Measurements from ENCODE around the gene FCF1. TPM values are rescaled to one million over a fixed set of nuclear protein-coding genes. Genes with fewer than 3 reads are reported as not detected.
"Not testable (repeated sequence)": the region's sequence is repeated elsewhere in the genome, so short reads cannot be mapped to it uniquely, and the experiment has no call there.

FCF1 gene
- total and polyA plus RNA-seq, 7 donors, result 11.0 to 57.4 (median 30.3) TPM

GRCh38 chr14:74739293-74740030 is 26.5 kb downstream of the FCF1 start:
- Histone ChIP-seq H3K36me3 (ENCODE audit: insufficient read depth in 1 of 2, low read depth in 1 of 2) (peaks cover 0 to 48% of the 10 kb centered on the region in 2 donors), H3K4me1 (no peaks in the 10 kb centered on the region), H3K4me3 (no peak overlapping the region), H3K27ac (no peak overlapping the region), H3K9me3 (no peaks in the 10 kb centered on the region), H3K27me3 (ENCODE audit: insufficient read depth in 3 of 3, low read length in 2 of 3) (no peaks in the 10 kb centered on the region)
- DNase-seq (no peak), ATAC-seq (no peak)
- intact Hi-C loops (cut with DNase I), result no loop called here
- 93 to 97% (median 95%) methylated on average over 8 of the region's 8 CpGs for WGBS, 3 donors
- TF ChIP-seq CTCF (IDR thresholded peaks at IDR 0.05), result no peak

GRCh38 chr14:74747237-74747636 is 34.3 kb downstream of the FCF1 start:
- no peaks in the 10 kb centered on the region for H3K9me3 ChIP-seq
- no peaks in the 10 kb centered on the region for H3K27me3 ChIP-seq (ENCODE audit: insufficient read depth in 3 of 3, low read length in 2 of 3)
- H3K36me3 ChIP-seq (ENCODE audit: insufficient read depth in 1 of 2, low read depth in 1 of 2), result no peaks in the 10 kb centered on the region
- DNase-seq, result no peak
- 83 to 87% (median 86%) methylated on average over 2 of the region's 2 CpGs for WGBS, 3 donors
- no peak overlapping the region for H3K27ac ChIP-seq
- no peak for TF ChIP-seq CTCF (IDR thresholded peaks at IDR 0.05)
- no peak for ATAC-seq
- no peaks in the 10 kb centered on the region for H3K4me1 ChIP-seq
- intact Hi-C loops (cut with DNase I), result no loop called here
- no peak overlapping the region for H3K4me3 ChIP-seq

GRCh38 chr14:74754157-74754556 is 41.2 kb downstream of the FCF1 start:
- ATAC-seq, result no peak
- no peak for TF ChIP-seq CTCF (IDR thresholded peaks at IDR 0.05)
- Histone ChIP-seq H3K9me3 (no peaks in the 10 kb centered on the region), H3K27me3 (ENCODE audit: insufficient read depth in 3 of 3, low read length in 2 of 3) (no peaks in the 10 kb centered on the region), H3K36me3 (ENCODE audit: insufficient read depth in 1 of 2, low read depth in 1 of 2) (no peaks in the 10 kb centered on the region), H3K4me3 (no peak overlapping the region), H3K4me1 (no peaks in the 10 kb centered on the region), H3K27ac (no peak overlapping the region)
- 74 to 80% (median 74%) methylated on average over 2 of the region's 2 CpGs for WGBS, 3 donors
- DNase-seq, result no peak
- intact Hi-C loops (cut with DNase I), result no loop called here

GRCh38 chr14:74754899-74755298 is 42.0 kb downstream of the FCF1 start:
- Histone ChIP-seq H3K36me3 (ENCODE audit: insufficient read depth in 1 of 2, low read depth in 1 of 2) (no peaks in the 10 kb centered on the region), H3K27me3 (ENCODE audit: insufficient read depth in 3 of 3, low read length in 2 of 3) (no peaks in the 10 kb centered on the region), H3K27ac (no peak overlapping the region), H3K4me3 (no peak overlapping the region), H3K9me3 (no peaks in the 10 kb centered on the region), H3K4me1 (no peaks in the 10 kb centered on the region)
- no peak for TF ChIP-seq CTCF (IDR thresholded peaks at IDR 0.05)
- DNase-seq (no peak), ATAC-seq (no peak)
- intact Hi-C loops (cut with DNase I), result no loop called here
- 87 to 92% (median 88%) methylated on average over 7 of the region's 7 CpGs for WGBS, 3 donors

GRCh38 chr14:74756326-74756725 is 43.4 kb downstream of the FCF1 start:
- Histone ChIP-seq H3K9me3 (no peaks in the 10 kb centered on the region), H3K36me3 (ENCODE audit: insufficient read depth in 1 of 2, low read depth in 1 of 2) (no peaks in the 10 kb centered on the region), H3K27ac (no peak overlapping the region), H3K4me1 (no peaks in the 10 kb centered on the region), H3K27me3 (ENCODE audit: insufficient read depth in 3 of 3, low read length in 2 of 3) (no peaks in the 10 kb centered on the region), H3K4me3 (no peak overlapping the region)
- ATAC-seq, result no peak
- TF ChIP-seq CTCF (IDR thresholded peaks at IDR 0.05), result no peak
- 71 to 93% (median 82%) methylated on average over 1 of the region's 1 CpG for WGBS, 3 donors
- no peak for DNase-seq
- intact Hi-C loops (cut with DNase I), result no loop called here

- intact Hi-C loops (cut with DNase I); DNase-seq; H3K36me3 ChIP-seq (ENCODE audit: insufficient read depth in 1 of 2, low read depth in 1 of 2); H3K27ac ChIP-seq; H3K9me3 ChIP-seq; H3K4me3 ChIP-seq; H3K4me1 ChIP-seq; H3K27me3 ChIP-seq (ENCODE audit: insufficient read depth in 3 of 3, low read length in 2 of 3); ATAC-seq: not testable (repeated sequence)
- WGBS, 3 donors, result 85 to 92% (median 90%) methylated on average over 5 of the region's 5 CpGs
These were observed 45.6 kb downstream of the FCF1 start for GRCh38 chr14:74758505-74758904.
